ENCODE measurements around the gene MAPK7. TPM values are rescaled to one million over a fixed set of nuclear protein-coding genes. Genes with fewer than 3 reads are reported as not detected.

The MAPK7 gene
- total RNA-seq, 1 donor: 16.0 TPM

DNA sequence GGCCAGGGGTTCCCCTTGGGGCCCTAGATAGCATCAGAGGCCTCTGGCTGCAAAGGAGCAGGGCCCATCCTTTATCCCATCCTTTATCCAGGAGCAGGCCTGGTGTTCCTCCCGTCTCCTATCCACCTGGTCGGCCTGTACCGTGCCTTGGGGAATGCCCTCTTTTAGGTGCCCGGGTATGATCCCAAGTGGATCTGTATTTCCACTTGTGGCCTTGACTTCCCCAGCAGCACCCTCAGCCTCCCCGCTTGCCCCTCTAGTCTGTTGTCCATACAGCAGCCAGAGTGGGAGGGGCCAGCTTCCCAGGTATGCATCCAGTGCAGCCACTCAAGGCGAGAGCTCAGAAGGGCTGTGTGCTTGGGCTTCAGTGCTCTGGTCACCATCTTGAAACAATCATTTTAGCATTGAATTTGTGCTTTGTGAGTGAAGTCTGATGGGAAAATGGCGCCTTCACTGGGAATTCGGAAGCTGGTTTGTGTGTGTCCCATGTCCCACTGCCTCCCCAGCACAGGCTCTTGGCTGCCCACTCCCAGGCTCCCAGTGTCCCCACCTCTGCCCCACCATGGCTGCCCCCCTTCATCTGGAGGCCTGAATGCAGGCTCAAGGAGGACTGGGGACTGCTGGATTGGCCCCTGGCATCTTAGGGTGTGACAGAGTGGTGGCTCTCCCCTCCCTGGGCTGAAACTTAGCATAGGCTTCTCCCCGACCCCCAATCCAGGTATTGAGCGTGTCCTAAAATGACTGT lies 29.5 kb downstream of the MAPK7 start:
- Histone ChIP-seq H3K4me3 (ENCODE audit: low read length) (no peak overlapping the region), H3K27me3 (ENCODE audit: insufficient read depth, low read length) (no peaks in the 10 kb centered on the region), H3K9me3 (ENCODE audit: low read depth, low read length) (no peaks in the 10 kb centered on the region), H3K4me1 (ENCODE audit: insufficient read depth, low read length) (no peaks in the 10 kb centered on the region)

DNA sequence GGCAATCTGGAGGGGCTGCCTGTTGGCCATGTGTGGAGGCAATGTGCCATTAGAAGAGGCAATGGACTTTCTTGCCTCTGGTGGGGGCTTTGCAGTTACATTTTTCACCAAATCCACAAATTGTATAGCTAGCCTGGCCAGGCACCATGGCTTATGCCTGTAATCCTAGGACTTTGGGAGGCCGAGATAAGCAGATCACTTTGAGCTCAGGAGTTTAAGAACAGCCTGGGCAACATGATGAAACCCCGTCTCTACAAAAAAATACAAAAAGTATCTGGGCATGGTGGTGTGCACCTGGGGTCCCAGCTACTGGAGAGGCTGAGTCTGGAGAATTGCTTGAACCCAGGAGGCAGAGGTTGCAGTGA lies 30.0 kb downstream of the MAPK7 start:
- Histone ChIP-seq H3K9me3 (ENCODE audit: low read depth, low read length) (no peaks in the 10 kb centered on the region), H3K27me3 (ENCODE audit: insufficient read depth, low read length) (no peaks in the 10 kb centered on the region)

DNA sequence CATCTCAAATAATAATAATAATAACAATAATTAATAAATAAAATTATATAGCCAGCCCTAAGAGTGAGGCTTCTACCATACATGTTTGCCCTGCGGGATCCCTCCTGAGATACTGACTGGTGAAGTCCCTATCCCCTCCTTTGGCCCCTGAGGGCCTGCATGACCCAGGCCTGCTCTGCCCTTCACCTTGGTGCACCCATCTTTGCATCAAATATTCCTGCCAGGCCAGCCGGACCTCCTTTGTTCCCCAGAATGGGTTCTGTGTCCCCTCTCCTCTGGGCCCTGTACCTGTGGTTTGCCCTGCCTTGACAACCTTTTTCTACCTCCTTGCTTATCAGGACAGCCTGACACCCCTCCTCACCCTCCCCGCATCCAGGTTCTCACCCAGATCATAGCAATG lies 30.8 kb downstream of the MAPK7 start:
- Histone ChIP-seq H3K9me3 (ENCODE audit: low read depth, low read length) (no peaks in the 10 kb centered on the region), H3K27me3 (ENCODE audit: insufficient read depth, low read length) (no peaks in the 10 kb centered on the region), H3K4me3 (ENCODE audit: low read length) (no peak overlapping the region), H3K4me1 (ENCODE audit: insufficient read depth, low read length) (no peaks in the 10 kb centered on the region)

More for the DNA sequence above, 30.0 kb downstream of the MAPK7 start:
- H3K4me3 ChIP-seq (ENCODE audit: low read length): no peak overlapping the region
- H3K4me1 ChIP-seq (ENCODE audit: insufficient read depth, low read length): no peaks in the 10 kb centered on the region

DNA sequence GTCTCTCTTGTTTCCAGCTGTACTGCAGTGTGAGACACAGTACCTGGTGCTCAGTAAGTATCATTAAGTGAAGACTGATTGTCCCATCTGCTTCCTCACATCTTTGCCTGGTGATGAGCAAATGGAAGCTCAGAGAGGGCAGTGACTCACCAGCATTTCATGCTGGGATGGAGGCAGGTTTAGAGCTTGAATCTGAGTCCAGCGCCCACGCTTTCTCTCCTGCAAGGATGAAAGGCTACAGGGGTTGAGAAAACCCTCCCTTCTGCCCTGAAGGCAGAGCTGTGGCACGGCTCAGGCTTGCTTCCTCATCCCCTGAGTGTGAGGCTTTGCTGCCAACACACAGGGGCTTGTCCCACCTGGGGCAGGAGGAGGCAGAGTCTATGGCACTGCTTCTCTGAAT lies 31.2 kb downstream of the MAPK7 start:
- Histone ChIP-seq H3K9me3 (ENCODE audit: low read depth, low read length) (no peaks in the 10 kb centered on the region), H3K27me3 (ENCODE audit: insufficient read depth, low read length) (no peaks in the 10 kb centered on the region), H3K4me3 (ENCODE audit: low read length) (no peak overlapping the region), H3K4me1 (ENCODE audit: insufficient read depth, low read length) (no peaks in the 10 kb centered on the region)

DNA sequence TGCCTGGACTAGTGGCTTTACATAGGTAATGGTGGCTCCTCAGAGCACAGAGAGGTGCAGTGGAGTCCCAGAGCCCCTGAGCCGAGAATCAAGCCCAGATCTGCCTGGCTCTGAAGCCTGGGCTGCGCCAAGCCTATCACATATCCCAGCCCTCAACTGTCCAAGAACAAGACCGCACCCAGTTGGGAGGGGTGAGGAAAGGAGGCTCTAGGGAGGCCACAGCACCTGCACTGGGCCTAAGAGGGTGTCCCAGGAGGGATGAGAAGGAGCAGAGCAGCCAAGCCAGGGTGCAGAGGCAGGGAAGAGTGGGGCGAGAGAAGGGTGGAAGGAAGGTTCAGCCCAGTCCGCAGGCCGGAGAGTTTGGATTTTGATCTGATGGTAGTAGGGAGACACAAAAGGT lies 31.8 kb downstream of the MAPK7 start:
- Histone ChIP-seq H3K4me1 (ENCODE audit: insufficient read depth, low read length) (no peaks in the 10 kb centered on the region), H3K27me3 (ENCODE audit: insufficient read depth, low read length) (no peaks in the 10 kb centered on the region), H3K4me3 (ENCODE audit: low read length) (no peak overlapping the region), H3K9me3 (ENCODE audit: low read depth, low read length) (no peaks in the 10 kb centered on the region)

DNA sequence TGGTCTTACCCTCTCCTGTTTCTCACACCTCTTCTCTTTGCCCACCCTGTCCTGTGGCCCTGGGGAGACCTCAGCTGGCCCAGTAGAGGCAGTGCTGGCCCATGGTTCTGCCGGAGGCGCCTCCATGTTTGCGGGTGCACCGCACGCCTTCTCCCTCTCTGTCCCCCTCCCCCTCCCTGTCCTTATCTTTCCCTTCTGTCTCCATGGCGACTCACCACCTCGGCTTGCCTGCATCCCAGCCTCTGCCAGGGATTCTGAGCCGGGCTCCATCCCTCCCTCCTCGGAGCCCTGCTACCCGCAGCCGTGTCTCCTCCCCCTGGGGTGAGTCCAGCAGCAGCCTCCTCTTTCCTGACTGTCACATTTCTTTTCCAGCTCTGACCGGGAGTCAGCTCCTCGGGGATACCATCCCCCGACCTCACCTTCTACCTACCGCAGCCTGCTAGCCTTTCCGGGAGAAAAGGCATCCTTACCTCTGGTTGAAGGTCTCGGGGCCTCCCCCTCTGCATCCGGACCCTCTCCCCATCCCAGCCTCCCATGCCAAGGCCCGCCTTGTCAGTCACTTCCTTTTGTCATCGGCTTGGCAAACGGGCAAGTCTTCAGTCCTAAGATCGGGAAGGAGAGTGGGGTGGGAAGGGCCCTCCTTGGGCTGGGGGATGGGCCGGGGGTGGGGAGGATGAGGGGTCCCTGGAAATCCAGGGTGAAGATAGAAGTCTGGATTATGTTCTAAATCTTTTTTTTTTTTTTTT lies 32.8 kb downstream of the MAPK7 start, which contains the start of gene RNF112:
Gene RNF112 (plus strand): TSS at position 358 of the 746 bp plus-strand sequence. CDS start 177 bp downstream, at position 535.
- no peaks in the 10 kb centered on the region for H3K27me3 ChIP-seq (ENCODE audit: insufficient read depth, low read length)
- H3K4me1 ChIP-seq (ENCODE audit: insufficient read depth, low read length): no peaks in the 10 kb centered on the region
- H3K9me3 ChIP-seq (ENCODE audit: low read depth, low read length): no peaks in the 10 kb centered on the region

DNA sequence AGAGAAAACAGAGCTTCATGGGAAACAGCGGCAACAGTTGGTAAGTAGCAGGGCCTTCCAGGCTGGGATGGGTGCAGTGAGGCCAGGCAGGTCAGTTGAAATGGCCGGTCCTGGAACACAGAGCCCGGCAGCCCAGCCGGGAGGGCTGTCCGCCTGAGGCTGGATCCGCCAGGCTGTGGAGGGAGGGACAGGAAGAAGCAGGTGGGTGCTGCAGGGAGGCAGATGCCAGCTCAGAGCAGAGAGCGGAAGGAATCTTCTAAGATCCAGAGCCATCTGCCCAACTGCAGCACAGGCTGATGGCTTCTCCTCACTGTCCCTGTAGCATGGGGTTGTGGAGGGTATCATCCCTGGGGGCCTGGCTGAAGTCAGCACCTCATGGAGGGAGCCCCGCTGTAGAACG lies 33.3 kb downstream of the MAPK7 start:
- Histone ChIP-seq H3K9me3 (ENCODE audit: low read depth, low read length) (no peaks in the 10 kb centered on the region), H3K4me1 (ENCODE audit: insufficient read depth, low read length) (no peaks in the 10 kb centered on the region), H3K27me3 (ENCODE audit: insufficient read depth, low read length) (no peaks in the 10 kb centered on the region), H3K4me3 (ENCODE audit: low read length) (no peak overlapping the region)

More for the DNA sequence above, 32.8 kb downstream of the MAPK7 start, which contains the start of gene RNF112:
- H3K4me3 ChIP-seq (ENCODE audit: low read length): no peak within 1 kb of the TSS

DNA sequence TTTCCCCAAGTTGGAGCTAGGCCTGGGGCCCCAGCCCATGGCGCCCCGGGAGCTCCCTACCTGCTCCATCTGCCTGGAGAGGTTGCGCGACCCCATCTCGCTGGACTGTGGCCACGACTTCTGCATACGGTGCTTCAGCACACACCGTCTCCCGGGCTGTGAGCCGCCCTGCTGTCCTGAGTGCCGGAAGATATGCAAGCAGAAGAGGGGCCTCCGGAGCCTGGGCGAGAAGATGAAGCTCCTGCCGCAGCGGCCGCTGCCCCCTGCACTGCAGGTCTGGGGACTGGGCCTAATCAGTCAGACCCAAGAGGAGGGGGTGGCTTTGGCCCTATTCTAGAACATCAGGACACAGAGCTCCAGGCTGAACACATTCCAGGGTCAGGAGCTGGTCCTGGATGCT lies 34.2 kb downstream of the MAPK7 start:
- no peaks in the 10 kb centered on the region for H3K4me1 ChIP-seq (ENCODE audit: insufficient read depth, low read length)
- H3K9me3 ChIP-seq (ENCODE audit: low read depth, low read length): no peaks in the 10 kb centered on the region
- no peak overlapping the region for H3K4me3 ChIP-seq (ENCODE audit: low read length)
- no peaks in the 10 kb centered on the region for H3K27me3 ChIP-seq (ENCODE audit: insufficient read depth, low read length)

DNA sequence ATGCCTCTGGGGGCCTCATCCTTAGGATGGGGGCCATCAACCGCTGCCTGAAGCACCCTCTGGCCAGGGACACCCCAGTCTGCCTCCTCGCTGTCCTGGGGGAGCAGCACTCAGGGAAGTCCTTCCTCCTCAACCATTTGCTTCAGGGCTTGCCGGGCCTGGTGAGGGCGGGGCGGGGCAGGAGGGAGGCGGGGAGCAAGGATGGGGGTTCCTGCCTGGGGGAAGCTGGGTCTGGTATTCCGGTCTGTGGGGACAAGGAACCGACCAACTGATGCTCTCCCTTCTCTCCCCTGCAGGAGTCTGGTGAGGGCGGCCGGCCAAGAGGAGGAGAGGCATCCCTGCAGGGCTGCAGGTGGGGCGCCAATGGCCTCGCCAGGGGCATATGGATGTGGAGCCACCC lies 34.7 kb downstream of the MAPK7 start:
- H3K27me3 ChIP-seq (ENCODE audit: insufficient read depth, low read length): no peaks in the 10 kb centered on the region
- no peaks in the 10 kb centered on the region for H3K9me3 ChIP-seq (ENCODE audit: low read depth, low read length)
- H3K4me1 ChIP-seq (ENCODE audit: insufficient read depth, low read length): no peaks in the 10 kb centered on the region
- no peak overlapping the region for H3K4me3 ChIP-seq (ENCODE audit: low read length)

DNA sequence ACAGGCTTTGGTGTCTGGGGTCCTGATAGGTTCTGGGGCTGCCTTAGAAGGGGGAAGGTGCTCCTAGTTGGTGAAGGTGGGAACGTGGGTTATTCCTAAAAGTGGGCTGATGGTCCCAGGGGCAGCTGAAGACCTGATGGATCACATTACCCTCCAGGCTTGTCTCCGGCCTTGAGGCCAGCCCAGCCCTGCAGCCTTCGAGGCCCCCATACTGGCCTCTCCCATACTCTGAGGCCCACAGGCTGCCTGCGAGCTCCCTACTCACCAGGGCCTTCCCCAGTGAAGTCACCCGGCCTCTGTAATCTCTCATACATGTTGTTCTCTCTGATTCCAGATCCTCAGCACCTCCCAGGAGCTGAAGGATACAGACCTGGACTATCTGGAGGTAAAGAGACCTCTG lies 35.5 kb downstream of the MAPK7 start:
- H3K27me3 ChIP-seq (ENCODE audit: insufficient read depth, low read length): no peaks in the 10 kb centered on the region
- H3K4me3 ChIP-seq (ENCODE audit: low read length): no peak overlapping the region
- H3K9me3 ChIP-seq (ENCODE audit: low read depth, low read length): no peaks in the 10 kb centered on the region

DNA sequence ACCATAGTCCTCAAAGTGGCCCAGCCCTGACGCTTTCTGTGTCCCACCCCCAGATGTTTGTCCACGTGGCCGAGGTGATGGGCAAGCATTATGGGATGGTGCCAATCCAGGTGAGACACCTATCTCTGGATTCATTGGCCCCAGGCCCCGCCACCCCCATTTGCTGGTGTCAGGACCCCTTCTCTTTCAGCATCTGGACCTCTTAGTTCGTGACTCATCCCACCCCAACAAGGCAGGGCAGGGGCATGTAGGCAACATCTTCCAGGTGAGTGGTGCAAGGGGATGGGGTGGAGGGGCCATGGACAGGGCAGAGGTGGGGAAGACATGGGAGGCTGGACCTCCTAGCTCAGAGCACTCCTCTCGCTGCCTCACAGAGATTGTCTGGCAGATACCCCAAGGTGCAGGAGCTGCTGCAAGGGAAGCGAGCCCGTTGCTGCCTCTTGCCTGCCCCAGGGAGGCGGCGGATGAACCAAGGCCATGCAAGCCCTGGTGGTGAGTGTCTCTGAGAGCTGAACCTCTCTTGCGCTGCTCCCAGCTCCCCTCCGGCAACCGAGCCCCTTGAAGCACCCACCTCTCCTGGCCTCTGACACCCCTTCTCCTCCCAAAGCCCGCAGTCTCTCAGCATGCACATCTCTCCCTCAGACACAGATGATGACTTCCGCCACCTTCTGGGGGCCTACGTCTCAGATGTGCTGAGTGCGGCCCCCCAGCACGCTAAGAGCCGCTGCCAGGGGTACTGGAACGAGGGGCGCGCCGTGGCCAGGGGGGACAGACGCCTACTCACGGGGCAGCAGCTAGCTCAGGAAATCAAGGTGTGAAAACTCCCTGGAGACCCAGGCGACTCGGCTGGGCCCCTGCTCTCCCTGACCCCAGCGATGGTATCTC lies 36.3 kb downstream of the MAPK7 start:
- Histone ChIP-seq H3K4me1 (ENCODE audit: insufficient read depth, low read length) (no peaks in the 10 kb centered on the region), H3K27me3 (ENCODE audit: insufficient read depth, low read length) (no peaks in the 10 kb centered on the region), H3K9me3 (ENCODE audit: low read depth, low read length) (no peaks in the 10 kb centered on the region), H3K4me3 (ENCODE audit: low read length) (no peak overlapping the region)

More for the DNA sequence above, 35.5 kb downstream of the MAPK7 start:
- H3K4me1 ChIP-seq (ENCODE audit: insufficient read depth, low read length): no peaks in the 10 kb centered on the region

DNA sequence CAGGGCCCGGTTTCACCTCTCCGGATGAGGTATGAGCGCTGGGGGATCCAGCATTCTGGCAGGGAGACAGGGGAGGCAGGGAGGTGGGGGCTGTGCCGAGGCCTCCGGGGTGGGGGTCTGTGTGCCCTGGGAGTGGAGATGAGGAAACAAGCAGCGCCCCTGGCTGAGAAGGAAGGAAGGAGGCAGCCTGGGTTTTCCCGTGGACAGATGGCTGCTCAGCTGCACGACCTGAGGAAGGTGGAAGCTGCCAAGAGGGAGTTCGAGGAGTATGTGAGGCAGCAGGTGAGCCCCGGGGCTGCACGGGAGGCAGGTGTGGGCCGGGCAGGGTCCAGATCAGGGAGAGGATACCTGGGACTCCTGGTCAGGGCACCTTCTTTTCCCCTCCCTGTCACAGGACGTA lies 37.0 kb downstream of the MAPK7 start:
- H3K27me3 ChIP-seq (ENCODE audit: insufficient read depth, low read length): no peaks in the 10 kb centered on the region
- H3K4me1 ChIP-seq (ENCODE audit: insufficient read depth, low read length): no peaks in the 10 kb centered on the region
- H3K4me3 ChIP-seq (ENCODE audit: low read length): no peak overlapping the region
- H3K9me3 ChIP-seq (ENCODE audit: low read depth, low read length): no peaks in the 10 kb centered on the region

DNA sequence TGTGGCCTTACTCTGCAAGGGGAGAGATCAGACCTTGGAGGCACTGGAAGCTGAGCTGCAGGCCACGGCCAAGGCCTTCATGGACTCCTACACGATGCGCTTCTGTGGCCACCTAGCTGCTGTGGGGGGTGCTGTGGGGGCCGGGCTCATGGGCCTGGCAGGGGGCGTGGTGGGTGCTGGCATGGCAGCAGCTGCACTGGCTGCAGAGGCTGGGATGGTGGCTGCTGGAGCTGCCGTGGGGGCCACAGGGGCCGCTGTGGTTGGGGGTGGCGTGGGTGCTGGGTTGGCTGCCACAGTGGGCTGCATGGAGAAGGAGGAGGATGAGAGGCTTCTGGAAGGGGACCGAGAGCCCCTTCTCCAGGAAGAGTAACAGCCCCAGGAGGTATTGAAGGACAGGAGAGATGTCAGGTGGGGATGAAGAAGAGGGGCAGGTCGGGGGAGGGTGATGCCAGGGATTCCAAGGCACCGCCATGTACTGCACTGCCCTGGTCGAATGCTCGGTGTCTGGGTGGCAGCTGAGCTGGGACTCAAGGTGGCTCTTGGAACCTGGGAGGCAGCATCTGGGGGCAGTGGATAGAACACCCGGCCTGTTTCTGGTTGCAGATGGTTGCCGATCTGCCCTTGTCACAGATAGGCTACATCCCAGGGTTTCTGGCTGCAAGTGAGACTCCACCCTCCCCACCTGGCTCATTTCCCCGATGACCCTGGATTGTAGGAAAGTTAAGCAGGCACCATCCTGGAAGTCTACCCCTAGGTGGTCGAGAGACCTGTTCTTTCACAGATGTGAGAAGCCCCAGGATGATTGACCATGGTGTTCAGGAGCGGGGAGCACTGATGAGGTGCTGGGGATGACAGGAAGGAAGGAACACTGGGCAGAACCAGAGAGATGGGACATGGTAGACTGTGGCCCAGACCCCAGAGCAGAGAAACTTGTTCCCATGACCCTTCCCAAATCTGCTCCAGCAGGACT lies 37.8 kb downstream of the MAPK7 start:
- Histone ChIP-seq H3K27me3 (ENCODE audit: insufficient read depth, low read length) (no peaks in the 10 kb centered on the region), H3K9me3 (ENCODE audit: low read depth, low read length) (no peaks in the 10 kb centered on the region), H3K4me1 (ENCODE audit: insufficient read depth, low read length) (no peaks in the 10 kb centered on the region), H3K4me3 (ENCODE audit: low read length) (no peak overlapping the region)

DNA sequence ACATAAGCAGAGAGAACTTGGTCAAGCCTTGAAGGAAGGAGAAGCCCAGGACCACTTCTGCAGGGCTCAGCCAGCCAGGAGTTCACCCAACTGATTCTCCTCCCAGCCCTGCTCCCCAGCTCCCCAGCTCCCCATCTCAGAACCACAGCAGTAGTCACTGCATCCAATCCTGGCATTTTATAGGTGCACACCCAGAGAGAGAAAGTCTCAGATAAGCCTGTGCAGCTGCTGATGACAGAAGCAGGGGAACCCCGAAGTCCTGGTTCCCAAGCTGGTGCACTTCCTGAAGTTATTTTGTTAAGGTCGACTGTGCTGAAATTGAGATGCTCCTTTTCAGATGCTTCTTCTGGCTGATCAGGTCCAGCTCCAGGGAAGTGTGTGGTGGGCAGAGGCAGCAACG lies 39.3 kb downstream of the MAPK7 start:
- no peaks in the 10 kb centered on the region for H3K9me3 ChIP-seq (ENCODE audit: low read depth, low read length)
- no peaks in the 10 kb centered on the region for H3K4me1 ChIP-seq (ENCODE audit: insufficient read depth, low read length)
- H3K27me3 ChIP-seq (ENCODE audit: insufficient read depth, low read length): no peaks in the 10 kb centered on the region
- no peak overlapping the region for H3K4me3 ChIP-seq (ENCODE audit: low read length)
